Measurements from ENCODE around the gene WWOX. TPM values are rescaled to one million over a fixed set of nuclear protein-coding genes. Genes with fewer than 3 reads are reported as not detected.

Gene WWOX
- total RNA-seq, 2 experiments from 2014 or later, result 19.9 to 29.4 TPM

- no peaks in the 10 kb centered on the region for H3K27me3 Mint-ChIP-seq
- DNase-seq (peak; percentile 44), ATAC-seq (no peak)
- H3K36me3 Mint-ChIP-seq (ENCODE audit: low read depth), result peaks cover 4% of the 10 kb centered on the region
- H3K9me3 Mint-ChIP-seq (ENCODE audit: low read depth), result peaks cover 2% of the 10 kb centered on the region
- H3K4me3 Mint-ChIP-seq, result no peak overlapping the region
- POLR2A ChIA-PET, result interaction anchor here (2.4 kb wide), 1 partner anchor 116 kb away, joined by 15 read pairs; no protein-coding TSS in a partner anchor
- peaks cover 63% of the 10 kb centered on the region for H3K4me1 Mint-ChIP-seq
- H3K27ac Mint-ChIP-seq, result peak overlapping the region; percentile 96
- intact Hi-C loops (cut with DNase I, micrococcal nuclease), result loop anchor here (1.0 to 5.0 kb wide), 5 partner anchors 67 to 421 kb away; no protein-coding TSS in a partner anchor
- CTCF ChIA-PET, result interaction anchor here (2.2 kb wide), 1 partner anchor 116 kb away, joined by 8 read pairs; no protein-coding TSS in a partner anchor
These were observed 795.4 kb downstream of the WWOX start for GRCh38 chr16:78894886-78895285.

GRCh38 chr16:78895681-78896080 is 796.2 kb downstream of the WWOX start:
- peaks cover 63% of the 10 kb centered on the region for H3K4me1 Mint-ChIP-seq

GRCh38 chr16:78896280-78896679 is 796.8 kb downstream of the WWOX start:
- H3K27ac Mint-ChIP-seq, result peak overlapping the region; percentile 63
- CTCF ChIA-PET, result interaction anchor here (0.5 to 2.2 kb wide), 3 partner anchors 118 to 703 kb away, joined by 4 to 8 read pairs (median 6); no protein-coding TSS in a partner anchor
- intact Hi-C loops (cut with DNase I, micrococcal nuclease), result loop anchor here in 1 of 2 experiments (2.0 to 5.0 kb wide), 3 partner anchors 111 to 705 kb away; partner anchors contain the start of gene MAF
- peaks cover 1% of the 10 kb centered on the region for H3K36me3 Mint-ChIP-seq (ENCODE audit: low read depth)
- DNase-seq (peak; percentile 53), ATAC-seq (peak; percentile 11)
- H3K4me3 Mint-ChIP-seq, result no peak overlapping the region
- peaks cover 65% of the 10 kb centered on the region for H3K4me1 Mint-ChIP-seq
- no peaks in the 10 kb centered on the region for H3K27me3 Mint-ChIP-seq
- H3K9me3 Mint-ChIP-seq (ENCODE audit: low read depth), result peaks cover 2% of the 10 kb centered on the region
- POLR2A ChIA-PET, result interaction anchor here (0.9 to 2.4 kb wide), 3 partner anchors 118 to 180 kb away, joined by 3 to 15 read pairs (median 3); no protein-coding TSS in a partner anchor

More at GRCh38 chr16:78895681-78896080, 796.2 kb downstream of the WWOX start:
- Mint-ChIP-seq H3K9me3 (ENCODE audit: low read depth) (peaks cover 2% of the 10 kb centered on the region), H3K27me3 (no peaks in the 10 kb centered on the region), H3K36me3 (ENCODE audit: low read depth) (peaks cover 1% of the 10 kb centered on the region), H3K4me3 (peak overlapping the region; percentile 3), H3K27ac (peak overlapping the region; percentile 96)
- DNase-seq (no peak), ATAC-seq (peak; percentile 27)
- intact Hi-C loops (cut with DNase I, micrococcal nuclease), result loop anchor here (1.0 to 5.0 kb wide), 7 partner anchors 67 to 705 kb away; partner anchors contain the start of gene MAF (in 1 of the 2)
- ChIA-PET CTCF (interaction anchor here (0.7 to 2.2 kb wide), 2 partner anchors 117 to 370 kb away, joined by 4 to 8 read pairs; no protein-coding TSS in a partner anchor), POLR2A (interaction anchor here (0.9 to 2.4 kb wide), 3 partner anchors 117 to 181 kb away, joined by 3 to 15 read pairs (median 3); no protein-coding TSS in a partner anchor)

- no peak for ATAC-seq
- Mint-ChIP-seq H3K27me3 (no peaks in the 10 kb centered on the region), H3K4me3 (no peak overlapping the region), H3K9me3 (ENCODE audit: low read depth) (peaks cover 2% of the 10 kb centered on the region), H3K27ac (peak overlapping the region; percentile 66), H3K4me1 (peaks cover 68% of the 10 kb centered on the region), H3K36me3 (ENCODE audit: low read depth) (peaks cover 1% of the 10 kb centered on the region)
- DNase-seq, result no peak
- ChIA-PET CTCF (interaction anchor here (1.2 kb wide), 1 partner anchor 191 kb away, joined by 4 read pairs; no protein-coding TSS in a partner anchor), POLR2A (interaction anchor here (0.6 kb wide), 1 partner anchor 65 kb away, joined by 3 read pairs; no protein-coding TSS in a partner anchor)
- intact Hi-C loops (cut with DNase I, micrococcal nuclease), result loop anchor here in 1 of 2 experiments (2.0 to 5.0 kb wide), 3 partner anchors 110 to 704 kb away; partner anchors contain the start of gene MAF
These were observed 797.8 kb downstream of the WWOX start for GRCh38 chr16:78897299-78897698.

- H3K36me3 Mint-ChIP-seq (ENCODE audit: low read depth), result no peaks in the 10 kb centered on the region
- CTCF ChIA-PET, result interaction anchor here (1.0 to 2.0 kb wide), 4 partner anchors 26 to 127 kb away, joined by 3 to 5 read pairs (median 4); no protein-coding TSS in a partner anchor
- intact Hi-C loops (cut with DNase I, micrococcal nuclease), result loop anchor here (1.0 to 5.0 kb wide), 11 partner anchors 62 to 729 kb away; no protein-coding TSS in a partner anchor
- H3K9me3 Mint-ChIP-seq (ENCODE audit: low read depth), result peaks cover under 1% of the 10 kb centered on the region
- peak overlapping the region; percentile 80 for H3K27ac Mint-ChIP-seq
- no peak overlapping the region for H3K4me3 Mint-ChIP-seq
- no peaks in the 10 kb centered on the region for H3K27me3 Mint-ChIP-seq
- ATAC-seq (peak; percentile 55), DNase-seq (no peak)
- H3K4me1 Mint-ChIP-seq, result peaks cover 52% of the 10 kb centered on the region
- POLR2A ChIA-PET, result interaction anchor here (1.0 to 1.7 kb wide), 2 partner anchors 121 to 122 kb away, joined by 3 to 4 read pairs; no protein-coding TSS in a partner anchor
These were observed 800.8 kb downstream of the WWOX start for GRCh38 chr16:78900044-78900811.

GRCh38 chr16:78900966-78901365 is 801.5 kb downstream of the WWOX start:
- intact Hi-C loops (cut with DNase I, micrococcal nuclease), result loop anchor here (1.0 to 5.0 kb wide), 11 partner anchors 61 to 728 kb away; no protein-coding TSS in a partner anchor

GRCh38 chr16:78902321-78902720 is 802.9 kb downstream of the WWOX start:
- H3K4me1 Mint-ChIP-seq, result peaks cover 37% of the 10 kb centered on the region
- POLR2A ChIA-PET, result interaction anchor here (0.6 to 0.8 kb wide), 2 partner anchors 15 to 60 kb away, joined by 3 to 5 read pairs; no protein-coding TSS in a partner anchor
- DNase-seq (no peak), ATAC-seq (no peak)
- H3K36me3 Mint-ChIP-seq (ENCODE audit: low read depth), result no peaks in the 10 kb centered on the region
- H3K27me3 Mint-ChIP-seq, result no peaks in the 10 kb centered on the region
- no peaks in the 10 kb centered on the region for H3K9me3 Mint-ChIP-seq (ENCODE audit: low read depth)
- intact Hi-C loops (cut with DNase I, micrococcal nuclease), result loop anchor here (5.0 kb wide), 3 partner anchors 105 to 365 kb away; no protein-coding TSS in a partner anchor
- no peak overlapping the region for H3K27ac Mint-ChIP-seq
- no peak overlapping the region for H3K4me3 Mint-ChIP-seq
- CTCF ChIA-PET, result interaction anchor here (0.6 kb wide), 1 partner anchor 174 kb away, joined by 4 read pairs; no protein-coding TSS in a partner anchor

More at GRCh38 chr16:78900966-78901365, 801.5 kb downstream of the WWOX start:
- DNase-seq, result no peak
- Mint-ChIP-seq H3K9me3 (ENCODE audit: low read depth) (no peaks in the 10 kb centered on the region), H3K4me1 (peaks cover 46% of the 10 kb centered on the region), H3K27ac (peak overlapping the region; percentile 71), H3K27me3 (no peaks in the 10 kb centered on the region), H3K36me3 (ENCODE audit: low read depth) (no peaks in the 10 kb centered on the region), H3K4me3 (no peak overlapping the region)
- ATAC-seq, result no peak
- ChIA-PET POLR2A (no interaction called here), CTCF (interaction anchor here (0.6 to 1.0 kb wide), 2 partner anchors 88 to 573 kb away, joined by 3 read pairs; no protein-coding TSS in a partner anchor)

- ATAC-seq (peak; percentile 22), DNase-seq (no peak)
- ChIA-PET POLR2A (interaction anchor here (0.6 to 0.8 kb wide), 2 partner anchors 14 to 15 kb away, joined by 3 to 4 read pairs; no protein-coding TSS in a partner anchor), CTCF (interaction anchor here (1.0 kb wide), 1 partner anchor 9 kb away, joined by 3 read pairs; no protein-coding TSS in a partner anchor)
- H3K27me3 Mint-ChIP-seq, result no peaks in the 10 kb centered on the region
- H3K9me3 Mint-ChIP-seq (ENCODE audit: low read depth), result no peaks in the 10 kb centered on the region
- peaks cover 33% of the 10 kb centered on the region for H3K4me1 Mint-ChIP-seq
- no peaks in the 10 kb centered on the region for H3K36me3 Mint-ChIP-seq (ENCODE audit: low read depth)
- H3K4me3 Mint-ChIP-seq, result no peak overlapping the region
- intact Hi-C loops (cut with DNase I, micrococcal nuclease), result loop anchor here (5.0 kb wide), 3 partner anchors 104 to 364 kb away; no protein-coding TSS in a partner anchor
- no peak overlapping the region for H3K27ac Mint-ChIP-seq
These were observed 803.8 kb downstream of the WWOX start for GRCh38 chr16:78903237-78903636.

- DNase-seq (no peak), ATAC-seq (no peak)
- Mint-ChIP-seq H3K27ac (no peak overlapping the region), H3K4me3 (no peak overlapping the region), H3K36me3 (ENCODE audit: low read depth) (no peaks in the 10 kb centered on the region), H3K27me3 (no peaks in the 10 kb centered on the region), H3K4me1 (peaks cover 33% of the 10 kb centered on the region), H3K9me3 (ENCODE audit: low read depth) (no peaks in the 10 kb centered on the region)
- intact Hi-C loops (cut with DNase I, micrococcal nuclease), result loop anchor here (5.0 kb wide), 3 partner anchors 103 to 363 kb away; no protein-coding TSS in a partner anchor
- ChIA-PET CTCF (interaction anchor here (1.0 kb wide), 1 partner anchor 9 kb away, joined by 3 read pairs; no protein-coding TSS in a partner anchor), POLR2A (no interaction called here)
These were observed 804.4 kb downstream of the WWOX start for GRCh38 chr16:78903843-78904242.

- peaks cover 10% of the 10 kb centered on the region for H3K9me3 Mint-ChIP-seq (ENCODE audit: low read depth)
- H3K27me3 Mint-ChIP-seq, result no peaks in the 10 kb centered on the region
- peaks cover 3% of the 10 kb centered on the region for H3K36me3 Mint-ChIP-seq (ENCODE audit: low read depth)
- POLR2A ChIA-PET, result no interaction called here
- no peak overlapping the region for H3K27ac Mint-ChIP-seq
- CTCF ChIA-PET, result interaction anchor here (0.6 to 0.7 kb wide), 2 partner anchors 32 to 162 kb away, joined by 3 to 4 read pairs; no protein-coding TSS in a partner anchor
- ATAC-seq, result no peak
- H3K4me1 Mint-ChIP-seq, result peaks cover 15% of the 10 kb centered on the region
- DNase-seq, result no peak
- no peak overlapping the region for H3K4me3 Mint-ChIP-seq
- intact Hi-C loops (cut with DNase I, micrococcal nuclease), result no loop called here
These were observed 806.7 kb downstream of the WWOX start for GRCh38 chr16:78906135-78906534.
